ENCODE measurements around the gene SRA1. TPM values are rescaled to one million over a fixed set of nuclear protein-coding genes. Genes with fewer than 3 reads are reported as not detected.

SRA1 gene
- total and polyA plus RNA-seq, 12 donors, result 22.7 to 42.2 (median 32.5) TPM

- Histone ChIP-seq H3K36me3 (peaks cover 0 to 100% (median 61%) of the 10 kb centered on the region in 9 donors), H3K9me3 (no peaks in the 10 kb centered on the region), H3K27me3 (no peaks in the 10 kb centered on the region), H3K27ac (no peak overlapping the region), H3K4me1 (peaks cover 0 to 4% (median 0%) of the 10 kb centered on the region in 9 donors), H3K4me3 (no peak overlapping the region)
- 43 to 54% methylated on average over 4 of the region's 4 CpGs for WGBS, 2 donors
- intact Hi-C loops (cut with DNase I), result no loop called here
- ATAC-seq, result no peak
- no peak for TF ChIP-seq CTCF (IDR thresholded peaks at IDR 0.05)
- DNase-seq, result no peak
Measured at GRCh38 chr5:140509898-140510297, 47.4 kb downstream of the SRA1 start.

- Histone ChIP-seq H3K9me3 (no peaks in the 10 kb centered on the region), H3K27me3 (no peaks in the 10 kb centered on the region), H3K36me3 (peaks cover 0 to 83% (median 28%) of the 10 kb centered on the region in 9 donors), H3K4me1 (no peaks in the 10 kb centered on the region), H3K27ac (no peak overlapping the region), H3K4me3 (no peak overlapping the region)
- TF ChIP-seq CTCF (IDR thresholded peaks at IDR 0.05), result no peak
- 92 to 99% methylated on average over 2 of the region's 2 CpGs for WGBS, 2 donors
- DNase-seq (no peak), ATAC-seq (no peak)
- intact Hi-C loops (cut with DNase I), result no loop called here
Measured at GRCh38 chr5:140502834-140503233, 54.4 kb downstream of the SRA1 start.

Small RNA genes within 50 kb of the gene (microRNA-seq; reads per million reads assigned to microRNA genes)
- gene MIR6831, result 0 reads per million in 2 donors

Other genes with a start within 250 kb of the SRA1 start
- 100 to 1,000 TPM in 2 of 10 donors, 10 to 100 TPM in 8; 18.5 to 121 (median 33.3) TPM for gene HBEGF, start 210.9 kb downstream of the SRA1 start, total RNA-seq
- 10 to 100 TPM; 14.6 to 33.5 TPM for gene HBEGF, start 210.9 kb downstream of the SRA1 start, polyA plus RNA-seq
- gene SLC4A9, start 197.3 kb downstream of the SRA1 start, total RNA-seq, result under 1 TPM in 2 of 10 donors, not detected in 8; 0.10 to 0.34 TPM
- under 1 TPM; 0.01 to 0.29 TPM for gene SLC4A9, start 197.3 kb downstream of the SRA1 start, polyA plus RNA-seq
- 10 to 100 TPM; 51.9 to 77.9 (median 68.5) TPM for gene ANKHD1, start 155.6 kb downstream of the SRA1 start, total RNA-seq
- 10 to 100 TPM; 26.6 to 62.9 TPM for gene ANKHD1, start 155.6 kb downstream of the SRA1 start, polyA plus RNA-seq
- 10 to 100 TPM in 9 of 10 donors, 1 to 10 TPM in 1; 9.2 to 36.5 (median 21.5) TPM for gene EIF4EBP3, start 9.8 kb downstream of the SRA1 start, total RNA-seq
- 10 to 100 TPM; 14.3 to 46.1 TPM for gene EIF4EBP3, start 9.8 kb downstream of the SRA1 start, polyA plus RNA-seq
- 10 to 100 TPM in 9 of 10 donors, 1 to 10 TPM in 1; 8.0 to 18.7 (median 13.3) TPM for gene APBB3, start 7.1 kb upstream of the SRA1 start, total RNA-seq
- gene APBB3, start 7.1 kb upstream of the SRA1 start, polyA plus RNA-seq, result 10 to 100 TPM in 1 of 2 donors, 1 to 10 TPM in 1; 6.9 to 31.3 TPM
- 100 to 1,000 TPM in 1 of 10 donors, 10 to 100 TPM in 9; 69.7 to 105 (median 80.6) TPM for gene SLC35A4, start 7.4 kb upstream of the SRA1 start, total RNA-seq
- gene SLC35A4, start 7.4 kb upstream of the SRA1 start, polyA plus RNA-seq, result 10 to 100 TPM; 33.9 to 58.0 TPM
- 100 to 1,000 TPM in 1 of 10 donors, 10 to 100 TPM in 9; 10.8 to 137 (median 20.3) TPM for gene CD14, start 75.7 kb upstream of the SRA1 start, total RNA-seq
- gene CD14, start 75.7 kb upstream of the SRA1 start, polyA plus RNA-seq, result 10 to 100 TPM; 14.0 to 30.1 TPM
- gene TMCO6, start 82.0 kb upstream of the SRA1 start, total RNA-seq, result 1 to 10 TPM; 1.6 to 5.2 (median 3.2) TPM
- gene TMCO6, start 82.0 kb upstream of the SRA1 start, polyA plus RNA-seq, result 1 to 10 TPM; 6.2 to 7.9 TPM
- 100 to 1,000 TPM in 9 of 10 donors, 10 to 100 TPM in 1; 96.8 to 150 (median 119) TPM for gene NDUFA2, start 90.2 kb upstream of the SRA1 start, total RNA-seq
- 100 to 1,000 TPM; 291 to 569 TPM for gene NDUFA2, start 90.2 kb upstream of the SRA1 start, polyA plus RNA-seq
- 10 to 100 TPM; 67.5 to 88.5 (median 74.3) TPM for gene IK, start 90.4 kb upstream of the SRA1 start, total RNA-seq
- gene IK, start 90.4 kb upstream of the SRA1 start, polyA plus RNA-seq, result 10 to 100 TPM; 43.0 to 77.7 TPM
- gene WDR55, start 107.4 kb upstream of the SRA1 start, total RNA-seq, result 10 to 100 TPM; 10.5 to 14.5 (median 12.2) TPM
- 10 to 100 TPM; 12.2 to 15.7 TPM for gene WDR55, start 107.4 kb upstream of the SRA1 start, polyA plus RNA-seq
- under 1 TPM in 9 of 10 donors, not detected in 1; 0.17 to 0.60 (median 0.30) TPM for gene DND1, start 116.1 kb upstream of the SRA1 start, total RNA-seq
- gene DND1, start 116.1 kb upstream of the SRA1 start, polyA plus RNA-seq, result 1 to 10 TPM in 1 of 2 donors, under 1 TPM in 1; 0.81 to 2.0 TPM
- gene HARS1, start 133.9 kb upstream of the SRA1 start, total RNA-seq, result 10 to 100 TPM; 30.3 to 41.8 (median 35.8) TPM
- gene HARS1, start 133.9 kb upstream of the SRA1 start, polyA plus RNA-seq, result 10 to 100 TPM; 52.7 to 53.2 TPM
- gene HARS2, start 134.0 kb upstream of the SRA1 start, total RNA-seq, result 10 to 100 TPM; 23.3 to 37.3 (median 30.0) TPM
- 10 to 100 TPM; 19.2 to 24.9 TPM for gene HARS2, start 134.0 kb upstream of the SRA1 start, polyA plus RNA-seq
- 10 to 100 TPM; 27.9 to 41.4 (median 33.6) TPM for gene ZMAT2, start 143.0 kb upstream of the SRA1 start, total RNA-seq
- gene ZMAT2, start 143.0 kb upstream of the SRA1 start, polyA plus RNA-seq, result 10 to 100 TPM; 48.7 to 73.4 TPM
- under 1 TPM in 1 of 10 donors, not detected in 9; 0.09 TPM for gene PCDHA1, start 228.7 kb upstream of the SRA1 start, total RNA-seq
- gene PCDHA1, start 228.7 kb upstream of the SRA1 start, polyA plus RNA-seq, result under 1 TPM in 1 of 2 donors, not detected in 1; 0.07 TPM
- gene PCDHA2, start 237.4 kb upstream of the SRA1 start, total RNA-seq, result under 1 TPM in 2 of 10 donors, not detected in 8; 0.07 to 0.17 TPM
- gene PCDHA2, start 237.4 kb upstream of the SRA1 start, polyA plus RNA-seq, result not detected
- under 1 TPM in 6 of 10 donors, not detected in 4; 0.07 to 0.17 (median 0.11) TPM for gene PCDHA3, start 243.6 kb upstream of the SRA1 start, total RNA-seq
- under 1 TPM in 1 of 2 donors, not detected in 1; 0.03 TPM for gene PCDHA3, start 243.6 kb upstream of the SRA1 start, polyA plus RNA-seq
- under 1 TPM in 7 of 10 donors, not detected in 3; 0.07 to 0.21 (median 0.08) TPM for gene PCDHA4, start 249.6 kb upstream of the SRA1 start, total RNA-seq
- gene PCDHA4, start 249.6 kb upstream of the SRA1 start, polyA plus RNA-seq, result under 1 TPM in 1 of 2 donors, not detected in 1; 0.01 TPM